Fibroblast of skin of left quadriceps (primary cell): ENCODE results near the gene ADCY6.

Source experiments
- DNase-seq, 2 experiments: peaks; one replicate each; pipeline ENCODE4 v3.0.0-alpha.2; 2013; ENCODE audit warnings: low read depth in 2 of 2

The ADCY6 gene

GRCh38 chr12:48815126-48816110 is 26.5 kb upstream of the ADCY6 start:
- DNase-seq, result peak; percentile 56 to 63

- peak; percentile 46 to 50 for DNase-seq
Observed at GRCh38 chr12:48814262-48815125, 25.6 kb upstream of the ADCY6 start.

- DNase-seq, result no peak
Observed at GRCh38 chr12:48813465-48814261, 24.8 kb upstream of the ADCY6 start.

- no peak for DNase-seq
Observed at GRCh38 chr12:48812389-48812788, 23.5 kb upstream of the ADCY6 start.

- DNase-seq, result no peak
Observed at GRCh38 chr12:48811437-48812090, 22.7 kb upstream of the ADCY6 start.

GRCh38 chr12:48810903-48811431 is 22.1 kb upstream of the ADCY6 start:
- peak; percentile 67 to 69 for DNase-seq

GRCh38 chr12:48807981-48808380 is 19.1 kb upstream of the ADCY6 start:
- no peak for DNase-seq

GRCh38 chr12:48803675-48804074 is 14.8 kb upstream of the ADCY6 start:
- DNase-seq, result no peak

GRCh38 chr12:48800971-48801370 is 12.1 kb upstream of the ADCY6 start:
- DNase-seq, result no peak

GRCh38 chr12:48800457-48800856 is 11.6 kb upstream of the ADCY6 start:
- DNase-seq, result no peak

- no peak for DNase-seq
Observed at GRCh38 chr12:48796976-48797375, 8.1 kb upstream of the ADCY6 start.

- DNase-seq, result peak; percentile 57 to 66
Observed at GRCh38 chr12:48795550-48796455, 6.9 kb upstream of the ADCY6 start.

- no peak for DNase-seq
Observed at GRCh38 chr12:48794870-48795269, 6.0 kb upstream of the ADCY6 start.

- no peak for DNase-seq
Observed at GRCh38 chr12:48793696-48794095, 4.8 kb upstream of the ADCY6 start.

GRCh38 chr12:48789858-48790326 is 1.0 kb upstream of the ADCY6 start:
- DNase-seq, result no peak

- no peak for DNase-seq
Observed at GRCh38 chr12:48788524-48788853, 400 bp downstream of the ADCY6 start.

GRCh38 chr12:48787791-48788523 is 932 bp downstream of the ADCY6 start:
- no peak for DNase-seq

- no peak for DNase-seq
Observed at GRCh38 chr12:48786591-48787544, 2.0 kb downstream of the ADCY6 start.
